Measurements from ENCODE around the gene SLC24A3.

The SLC24A3 gene

GRCh38 chr20:19758501-19759331 lies 546.3 kb downstream of the SLC24A3 start:
- DNase-seq = no peak

GRCh38 chr20:19760371-19760721 lies 547.9 kb downstream of the SLC24A3 start:
- no peak for DNase-seq

GRCh38 chr20:19761326-19761725 lies 548.9 kb downstream of the SLC24A3 start:
- no peak for DNase-seq

GRCh38 chr20:19761841-19762240 lies 549.4 kb downstream of the SLC24A3 start:
- no peak for DNase-seq

- no peak for DNase-seq
Measured at GRCh38 chr20:19764207-19764606, 551.8 kb downstream of the SLC24A3 start.

- DNase-seq = no peak
Measured at GRCh38 chr20:19765266-19765665, 552.8 kb downstream of the SLC24A3 start.

- no peak for DNase-seq
Measured at GRCh38 chr20:19765913-19766312, 553.5 kb downstream of the SLC24A3 start.

- DNase-seq = no peak
Measured at GRCh38 chr20:19767070-19767469, 554.6 kb downstream of the SLC24A3 start.

- no peak for DNase-seq
Measured at GRCh38 chr20:19768325-19768842, 555.9 kb downstream of the SLC24A3 start.

GRCh38 chr20:19769507-19769906 lies 557.1 kb downstream of the SLC24A3 start:
- no peak for DNase-seq

- no peak for DNase-seq
Measured at GRCh38 chr20:19770375-19770774, 557.9 kb downstream of the SLC24A3 start.

GRCh38 chr20:19771031-19771430 lies 558.6 kb downstream of the SLC24A3 start:
- DNase-seq = no peak
